Lung (tissue), 12 donors: ENCODE measurements around the gene CNTNAP2. TPM values are rescaled to one million over a fixed set of nuclear protein-coding genes. Genes with fewer than 3 reads are reported as not detected.

ENCODE experiments used
- ATAC-seq: fragments of 200-7000 bp; cut with Tn5 transposase; one replicate; pipeline ENCODE4 v1.9.1; 2020; ENCODE audit warnings: moderate number of reproducible peaks; ENCODE audit not compliant: insufficient read depth, low FRiP score
- DNase-seq, 3 donors: peaks; one replicate each; pipeline ENCODE4 v3.0.0-alpha.2; 2013 to 2017
- H3K27ac ChIP-seq, 2 donors: one replicate each; pipeline ENCODE4 v1.5.1; 2013; ENCODE audit warnings: mild to moderate bottlenecking in 2 of 2, moderate library complexity in 2 of 2, control low read depth in 1 of 2, inconsistent platforms in 1 of 2, low read depth in 1 of 2, low read length in 1 of 2
- H3K27me3 ChIP-seq, 3 donors: one replicate each; pipeline ENCODE4 v1.5.1; 2013; ENCODE audit warnings: low read length in 2 of 3; ENCODE audit not compliant: control insufficient read depth in 3 of 3, insufficient read depth in 3 of 3
- H3K36me3 ChIP-seq, 4 donors: one replicate each; pipeline ENCODE4 v1.5.1; 2013; ENCODE audit warnings: low read length in 4 of 4, mild to moderate bottlenecking in 1 of 4, moderate library complexity in 1 of 4; ENCODE audit not compliant: control insufficient read depth in 4 of 4, insufficient read depth in 4 of 4
- H3K4me1 ChIP-seq, 5 donors: one replicate each; pipeline ENCODE4 v1.5.1; 2013; ENCODE audit warnings: low read length in 5 of 5, mild to moderate bottlenecking in 2 of 5, moderate library complexity in 1 of 5; ENCODE audit not compliant: control insufficient read depth in 5 of 5, insufficient read depth in 5 of 5
- H3K4me3 ChIP-seq: one replicate; pipeline ENCODE4 v1.5.1; 2013; ENCODE audit warnings: mild to moderate bottlenecking, control low read depth, moderate library complexity
- H3K9ac ChIP-seq, 2 donors: one replicate each; pipeline ENCODE4 v1.5.1; 2013; ENCODE audit warnings: low read length in 2 of 2, control low read depth in 1 of 2; ENCODE audit not compliant: insufficient read depth in 1 of 2
- H3K9me3 ChIP-seq, 4 donors: one replicate each; pipeline ENCODE4 v1.5.1; 2013; ENCODE audit warnings: low read length in 3 of 4, mild to moderate bottlenecking in 1 of 4, moderate library complexity in 1 of 4; ENCODE audit not compliant: control insufficient read depth in 4 of 4, insufficient read depth in 3 of 4
- WGBS, 2 donors: extraction: QIAGEN DNeasy Blood & Tissue Kit; methylation state at CpG; one replicate each; pipeline ENCODE4 v1.1.7; 2013; 5-methylcytosine and 5-hydroxymethylcytosine counted together
- polyA plus RNA-seq, 2 donors: library from polyadenylated mRNA; stranded (reverse); fragments of 200-250 nt; gene quantifications; one replicate each; pipeline ENCODE4 v1.2.1, GENCODE V29; 2013
- total RNA-seq, 2 donors: library from RNA; depleted of rRNA in 1 of 2; stranded (reverse); fragments of >200 nt in 1 of 2; gene quantifications; one replicate each; pipeline ENCODE4 v1.2.1, GENCODE V29; 2014 to 2021
- TF ChIP-seq, protein P1 (sequence below): IDR thresholded peaks from 2 replicates; pipeline ENCODE4 v1.5.1; 2012; ENCODE audit warnings: mild to moderate bottlenecking; ENCODE audit errors: control extremely low read depth, extremely low read depth
- donor health status: control.
- donor health status: control.
- donor health status: Bipolar disorder and iron deficiency.
- donor health status: healthy.
- donor health status: DM: yes; HTN: yes; CAD: no.

The CNTNAP2 gene
- total and polyA plus RNA-seq, 4 donors = 0.18 to 45.3 (median 0.52) TPM

GRCh38 chr7:147012666-147013065 is 896.1 kb downstream of the CNTNAP2 start:
- DNase-seq = no peak
- Histone ChIP-seq H3K9ac (no peak overlapping the region), H3K4me1 (no peaks in the 10 kb centered on the region), H3K9me3 (no peaks in the 10 kb centered on the region), H3K36me3 (no peaks in the 10 kb centered on the region), H3K27me3 (no peaks in the 10 kb centered on the region), H3K27ac (no peak overlapping the region), H3K4me3 (no peak overlapping the region)
- TF ChIP-seq, protein P1, sequence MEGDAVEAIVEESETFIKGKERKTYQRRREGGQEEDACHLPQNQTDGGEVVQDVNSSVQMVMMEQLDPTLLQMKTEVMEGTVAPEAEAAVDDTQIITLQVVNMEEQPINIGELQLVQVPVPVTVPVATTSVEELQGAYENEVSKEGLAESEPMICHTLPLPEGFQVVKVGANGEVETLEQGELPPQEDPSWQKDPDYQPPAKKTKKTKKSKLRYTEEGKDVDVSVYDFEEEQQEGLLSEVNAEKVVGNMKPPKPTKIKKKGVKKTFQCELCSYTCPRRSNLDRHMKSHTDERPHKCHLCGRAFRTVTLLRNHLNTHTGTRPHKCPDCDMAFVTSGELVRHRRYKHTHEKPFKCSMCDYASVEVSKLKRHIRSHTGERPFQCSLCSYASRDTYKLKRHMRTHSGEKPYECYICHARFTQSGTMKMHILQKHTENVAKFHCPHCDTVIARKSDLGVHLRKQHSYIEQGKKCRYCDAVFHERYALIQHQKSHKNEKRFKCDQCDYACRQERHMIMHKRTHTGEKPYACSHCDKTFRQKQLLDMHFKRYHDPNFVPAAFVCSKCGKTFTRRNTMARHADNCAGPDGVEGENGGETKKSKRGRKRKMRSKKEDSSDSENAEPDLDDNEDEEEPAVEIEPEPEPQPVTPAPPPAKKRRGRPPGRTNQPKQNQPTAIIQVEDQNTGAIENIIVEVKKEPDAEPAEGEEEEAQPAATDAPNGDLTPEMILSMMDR = no peak
- no peak for ATAC-seq

DNA sequence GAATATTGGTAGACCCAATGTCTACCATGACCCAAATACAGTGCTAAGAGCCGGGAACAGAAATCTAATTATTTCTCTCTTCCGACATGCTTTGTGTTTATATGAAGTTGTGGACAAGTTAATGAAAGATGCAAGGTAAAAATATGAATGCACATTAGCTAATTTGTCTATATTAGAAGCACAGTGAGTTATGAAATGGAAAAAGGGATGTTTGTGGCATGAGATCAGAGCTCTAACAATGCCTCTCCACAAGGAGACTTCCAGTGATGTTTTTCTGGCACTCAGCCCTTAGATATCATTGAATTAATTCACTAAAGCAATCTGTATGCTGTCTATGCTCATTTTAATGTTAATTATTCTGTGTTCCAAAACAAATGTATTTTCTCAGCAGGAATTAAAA is 897.2 kb downstream of the CNTNAP2 start:
- TF ChIP-seq, protein P1 = no peak
- ATAC-seq (no peak), DNase-seq (peak in 2 of 3 donors; percentile 27 to 48)
- WGBS, 2 donors = 88 to 90% methylated on average over 2 of the region's 2 CpGs
- Histone ChIP-seq H3K27me3 (no peaks in the 10 kb centered on the region), H3K36me3 (no peaks in the 10 kb centered on the region), H3K9me3 (no peaks in the 10 kb centered on the region), H3K4me3 (no peak overlapping the region), H3K4me1 (no peaks in the 10 kb centered on the region), H3K9ac (no peak overlapping the region), H3K27ac (no peak overlapping the region)

DNA sequence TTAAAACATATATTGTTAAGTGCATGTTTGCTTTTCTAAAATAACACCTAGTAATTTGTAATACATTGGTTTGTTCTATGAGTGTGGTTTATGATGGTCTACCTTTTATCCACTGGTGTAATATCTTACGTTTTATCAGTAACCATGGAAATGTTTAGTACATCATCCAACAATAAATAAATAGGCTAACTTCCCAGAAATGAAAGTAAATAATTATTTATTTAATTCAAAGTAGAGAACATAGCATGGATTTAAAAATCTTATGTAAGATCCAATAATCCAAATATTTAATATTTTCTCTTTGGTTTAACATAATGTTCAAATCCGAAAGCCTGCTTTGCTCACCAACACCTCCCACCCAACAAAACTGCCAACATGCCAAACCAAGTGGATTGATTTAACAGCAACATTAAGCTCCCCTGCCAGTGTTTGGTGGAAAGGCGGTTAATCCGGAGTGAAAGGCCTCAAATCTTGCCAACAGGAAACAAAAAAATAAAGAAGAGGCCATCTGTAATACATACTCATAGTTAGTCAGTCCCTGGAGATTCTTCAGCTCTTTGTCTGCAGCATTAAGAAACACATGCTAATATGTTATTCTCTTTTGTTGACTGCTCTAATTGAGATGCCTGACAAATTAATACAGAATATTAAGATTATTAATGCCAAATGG is 897.8 kb downstream of the CNTNAP2 start:
- ATAC-seq (no peak), DNase-seq (peak in 2 of 3 donors; percentile 6 to 10)
- no peak overlapping the region for H3K9ac ChIP-seq
- no peak overlapping the region for H3K4me3 ChIP-seq
- no peak overlapping the region for H3K27ac ChIP-seq
- TF ChIP-seq, protein P1 = no peak
- H3K27me3 ChIP-seq = no peaks in the 10 kb centered on the region
- no peaks in the 10 kb centered on the region for H3K36me3 ChIP-seq
- WGBS, 2 donors = 75 to 82% methylated on average over 4 of the region's 4 CpGs
- no peaks in the 10 kb centered on the region for H3K4me1 ChIP-seq
- no peaks in the 10 kb centered on the region for H3K9me3 ChIP-seq

- no peak for DNase-seq
- H3K9ac ChIP-seq = no peak overlapping the region
- ATAC-seq = no peak
- H3K27me3 ChIP-seq = no peaks in the 10 kb centered on the region
- no peak overlapping the region for H3K27ac ChIP-seq
- H3K9me3 ChIP-seq = no peaks in the 10 kb centered on the region
- TF ChIP-seq, protein P1 = no peak
- no peaks in the 10 kb centered on the region for H3K36me3 ChIP-seq
- H3K4me1 ChIP-seq = no peaks in the 10 kb centered on the region
- no peak overlapping the region for H3K4me3 ChIP-seq
- 86 to 88% methylated on average over 5 of the region's 5 CpGs for WGBS, 2 donors
These were observed 899.4 kb downstream of the CNTNAP2 start for GRCh38 chr7:147015999-147016398.
